Immature natural killer cell (primary cell): ENCODE measurements around the gene KIF13A. TPM values are rescaled to one million over a fixed set of nuclear protein-coding genes. Genes with fewer than 3 reads are reported as not detected.
"Not testable (repeated sequence)": the region's sequence is repeated elsewhere in the genome, so short reads cannot be mapped to it uniquely, and the experiment has no call there.

Source experiments
- DNase-seq, 3 donors: peaks; one replicate each; pipeline ENCODE4 v3.0.0; 2022; ENCODE audit warnings: mixed read lengths in 1 of 3
- H3K27ac Mint-ChIP-seq, 6 donors: one replicate each; pipeline ENCODE4 v1.8.0; 2020; ENCODE audit warnings: mixed read lengths in 6 of 6, mild to moderate bottlenecking in 5 of 6, inconsistent platforms in 4 of 6, moderate library complexity in 3 of 6
- H3K27me3 Mint-ChIP-seq, 3 donors: one replicate each; pipeline ENCODE4 v1.8.0; 2020 to 2021; ENCODE audit warnings: low read depth in 3 of 3, mild to moderate bottlenecking in 3 of 3, mixed read lengths in 3 of 3, moderate library complexity in 3 of 3, inconsistent platforms in 1 of 3
- H3K36me3 Mint-ChIP-seq, 3 donors: one replicate each; pipeline ENCODE4 v1.8.0; 2020; ENCODE audit warnings: mixed read lengths in 3 of 3, inconsistent platforms in 2 of 3, mild to moderate bottlenecking in 2 of 3
- H3K4me1 Mint-ChIP-seq, 2 donors: one replicate each; pipeline ENCODE4 v1.8.0; 2020; ENCODE audit warnings: inconsistent platforms in 2 of 2, mild to moderate bottlenecking in 2 of 2, mixed read lengths in 2 of 2, moderate library complexity in 1 of 2
- H3K4me3 Mint-ChIP-seq, 5 donors: one replicate each; pipeline ENCODE4 v1.8.0; 2020; ENCODE audit warnings: mild to moderate bottlenecking in 5 of 5, mixed read lengths in 5 of 5, inconsistent platforms in 3 of 5, moderate library complexity in 3 of 5
- H3K9me3 Mint-ChIP-seq, 6 donors: one replicate each; pipeline ENCODE4 v1.8.0; 2020; ENCODE audit warnings: mild to moderate bottlenecking in 6 of 6, mixed read lengths in 6 of 6, inconsistent platforms in 4 of 6, moderate library complexity in 3 of 6
- polyA plus RNA-seq, 3 donors: library from polyadenylated mRNA; unstranded; fragments of 300-500 nt; fragmentation: Illumina TruSeq; gene quantifications; one replicate each; pipeline ENCODE4 v1.2.3, GENCODE V29; 2021

Gene KIF13A
- polyA plus RNA-seq, 3 donors from 2014 or later = 0.50 to 1.1 (median 0.92) TPM

DNA sequence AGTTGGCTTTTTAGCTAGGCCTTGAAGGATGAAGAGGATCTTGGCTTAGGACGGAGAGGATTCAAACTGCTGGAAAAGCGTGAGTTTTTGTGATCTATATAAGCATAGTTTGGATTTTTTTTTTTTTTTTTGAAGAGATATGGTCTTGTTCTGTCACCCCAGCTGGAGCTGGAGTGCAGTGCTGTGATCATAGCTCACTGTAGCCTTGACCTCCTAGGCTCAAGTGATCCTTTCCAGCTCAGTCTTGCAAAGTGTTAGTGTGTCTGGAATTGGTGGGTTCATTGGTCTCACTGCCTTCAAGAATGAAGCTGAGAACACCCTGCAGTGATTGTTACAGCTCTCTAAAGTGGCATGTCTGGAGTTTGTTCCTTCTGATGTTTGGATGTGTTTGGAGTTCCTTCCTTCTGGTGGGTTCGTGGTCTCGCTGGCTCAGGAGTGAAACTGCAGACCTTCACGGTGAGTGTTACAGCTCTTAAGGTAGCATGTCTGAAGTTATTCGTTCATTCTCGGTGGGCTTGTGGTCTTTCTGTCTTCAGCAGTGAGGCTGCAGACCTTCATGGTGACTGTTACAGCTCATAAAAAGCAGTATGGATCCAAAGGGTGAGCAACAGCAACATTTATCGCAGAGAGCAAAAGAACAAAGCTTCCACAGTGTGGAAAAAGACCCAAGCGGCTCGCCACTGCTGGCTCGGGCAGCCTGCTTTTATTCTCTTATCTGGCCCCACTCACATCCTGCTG lies 243.2 kb downstream of the KIF13A start:
- no peak overlapping the region for H3K27ac Mint-ChIP-seq
- no peak for DNase-seq
- H3K9me3 Mint-ChIP-seq = peaks cover 0 to 3% (median under 1%) of the 10 kb centered on the region in 6 donors
- H3K27me3 Mint-ChIP-seq = peaks cover 2 to 3% (median 2%) of the 10 kb centered on the region in 3 donors
- peaks cover 0 to 9% (median 2%) of the 10 kb centered on the region in 3 donors for H3K36me3 Mint-ChIP-seq
- H3K4me1 Mint-ChIP-seq = no peaks in the 10 kb centered on the region
- no peak overlapping the region for H3K4me3 Mint-ChIP-seq

DNA sequence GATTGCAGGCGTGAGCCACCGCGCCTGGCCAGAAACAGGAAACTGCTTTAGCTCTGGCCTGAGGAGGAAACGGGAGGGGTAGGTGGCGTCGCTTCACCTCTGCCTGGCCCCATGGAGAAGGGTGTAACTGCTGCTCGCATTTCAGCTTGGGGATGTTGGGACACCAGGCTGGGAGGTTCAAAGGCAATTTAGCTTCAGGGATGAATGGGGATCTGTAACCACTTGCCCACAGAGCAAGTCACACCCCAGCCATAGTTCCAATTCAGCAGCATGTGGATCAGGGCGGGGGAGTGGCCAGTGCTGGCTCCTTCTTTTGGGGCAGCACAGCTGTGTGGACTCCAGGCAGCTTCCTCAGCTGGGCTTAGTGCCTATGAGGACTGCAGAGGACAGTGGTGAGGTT lies 245.9 kb downstream of the KIF13A start:
- Mint-ChIP-seq H3K4me1 (no peaks in the 10 kb centered on the region), H3K36me3 (peaks cover 11 to 21% (median 15%) of the 10 kb centered on the region in 3 donors), H3K9me3 (peaks cover 13 to 26% (median 17%) of the 10 kb centered on the region in 6 donors), H3K27ac (no peak overlapping the region), H3K4me3 (no peak overlapping the region), H3K27me3 (peaks cover 2 to 5% (median 2%) of the 10 kb centered on the region in 3 donors)
- DNase-seq = no peak

DNA sequence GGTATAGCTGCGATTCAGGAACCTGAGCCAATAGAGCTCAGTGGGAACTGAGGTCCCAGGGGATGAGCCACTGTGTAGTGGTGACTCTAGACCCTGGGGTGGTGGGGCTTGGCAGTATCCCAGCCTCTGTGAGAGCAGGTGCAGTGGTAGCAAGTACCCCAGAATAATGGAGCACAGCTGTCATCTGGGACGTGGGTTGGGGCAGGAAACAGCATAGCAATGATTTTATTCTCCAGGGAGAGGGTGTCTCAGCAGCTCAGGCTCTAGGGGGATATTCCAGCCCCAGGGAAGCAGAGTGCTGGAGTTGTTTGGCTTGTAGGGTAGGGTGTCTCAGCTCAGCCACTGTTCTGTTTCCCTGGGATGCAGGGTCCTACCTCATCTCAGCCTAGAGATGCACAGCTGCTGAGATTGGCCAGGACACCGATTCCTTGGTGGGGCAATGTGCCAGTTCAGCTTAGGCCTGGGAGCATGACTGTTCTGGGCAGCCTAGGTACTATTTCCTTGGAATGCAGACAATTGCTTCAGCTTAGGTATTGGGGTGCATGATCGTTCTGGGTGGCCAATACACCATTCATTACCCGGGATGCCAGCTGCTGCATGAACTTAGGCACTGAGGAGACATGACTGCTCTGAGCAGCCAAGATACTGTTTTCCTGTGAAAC lies 246.7 kb downstream of the KIF13A start:
- no peaks in the 10 kb centered on the region for H3K4me1 Mint-ChIP-seq
- H3K27ac Mint-ChIP-seq = no peak overlapping the region
- no peak for DNase-seq
- peaks cover 11 to 21% (median 15%) of the 10 kb centered on the region in 3 donors for H3K36me3 Mint-ChIP-seq
- peaks cover 2 to 5% (median 2%) of the 10 kb centered on the region in 3 donors for H3K27me3 Mint-ChIP-seq
- H3K4me3 Mint-ChIP-seq = no peak overlapping the region
- peaks cover 13 to 26% (median 17%) of the 10 kb centered on the region in 6 donors for H3K9me3 Mint-ChIP-seq

DNA sequence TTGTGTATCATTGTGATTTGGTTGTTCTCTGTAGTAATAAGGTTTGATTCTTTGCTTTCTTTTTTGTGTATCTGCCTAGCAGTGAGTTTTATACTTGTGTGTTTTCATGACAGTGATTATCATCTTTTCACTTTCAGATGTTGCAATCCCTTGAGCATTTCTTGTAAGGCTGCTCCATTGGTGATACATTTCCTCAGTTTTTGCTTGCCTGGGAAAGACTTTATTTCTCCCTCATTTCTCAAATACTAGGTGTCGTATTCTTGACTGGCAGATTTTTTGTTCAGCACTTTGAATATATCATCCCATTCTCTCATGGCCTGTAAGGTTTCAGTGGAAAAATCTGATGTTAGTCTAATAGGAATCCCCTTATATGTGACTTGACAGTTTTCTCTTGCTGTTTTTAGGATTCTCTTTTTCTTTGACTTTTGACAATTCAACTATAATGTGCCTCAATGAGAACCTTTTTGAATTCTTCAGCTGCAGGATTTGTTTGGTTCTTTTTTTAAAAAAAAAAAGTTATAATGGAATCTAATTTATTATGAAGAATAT lies 249.7 kb downstream of the KIF13A start:
- peaks cover 11 to 21% (median 15%) of the 10 kb centered on the region in 3 donors for H3K36me3 Mint-ChIP-seq
- no peaks in the 10 kb centered on the region for H3K4me1 Mint-ChIP-seq
- DNase-seq = no peak
- no peak overlapping the region for H3K4me3 Mint-ChIP-seq
- H3K27me3 Mint-ChIP-seq = peaks cover 0 to 5% (median 2%) of the 10 kb centered on the region in 3 donors
- H3K27ac Mint-ChIP-seq = no peak overlapping the region
- peaks cover 13 to 26% (median 17%) of the 10 kb centered on the region in 6 donors for H3K9me3 Mint-ChIP-seq

DNA sequence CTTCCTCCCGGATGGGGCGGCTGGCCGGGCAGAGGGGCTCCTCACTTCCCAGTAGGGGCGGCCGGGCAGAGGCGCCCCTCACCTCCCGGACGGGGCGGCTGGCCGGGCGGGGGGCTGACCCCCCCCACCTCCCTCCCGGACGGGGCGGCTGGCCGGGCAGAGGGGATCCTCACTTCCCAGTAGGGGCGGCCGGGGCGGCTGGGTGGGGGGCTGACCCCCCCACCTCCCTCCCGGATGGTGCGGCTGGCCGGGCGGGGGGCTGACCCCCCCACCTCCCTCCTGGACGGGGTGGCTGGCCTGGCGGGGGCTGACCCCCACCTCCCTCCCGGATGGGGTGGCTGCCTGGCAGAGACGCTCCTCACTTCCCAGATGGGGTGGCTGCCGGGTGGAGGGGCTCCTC lies 252.1 kb downstream of the KIF13A start:
- not testable (repeated sequence) for H3K4me3 Mint-ChIP-seq, H3K27ac Mint-ChIP-seq, H3K4me1 Mint-ChIP-seq, DNase-seq, H3K27me3 Mint-ChIP-seq
- Mint-ChIP-seq H3K36me3 (peaks cover 11 to 19% (median 15%) of the 10 kb centered on the region in 3 donors), H3K9me3 (peaks cover 13 to 26% (median 17%) of the 10 kb centered on the region in 6 donors)

DNA sequence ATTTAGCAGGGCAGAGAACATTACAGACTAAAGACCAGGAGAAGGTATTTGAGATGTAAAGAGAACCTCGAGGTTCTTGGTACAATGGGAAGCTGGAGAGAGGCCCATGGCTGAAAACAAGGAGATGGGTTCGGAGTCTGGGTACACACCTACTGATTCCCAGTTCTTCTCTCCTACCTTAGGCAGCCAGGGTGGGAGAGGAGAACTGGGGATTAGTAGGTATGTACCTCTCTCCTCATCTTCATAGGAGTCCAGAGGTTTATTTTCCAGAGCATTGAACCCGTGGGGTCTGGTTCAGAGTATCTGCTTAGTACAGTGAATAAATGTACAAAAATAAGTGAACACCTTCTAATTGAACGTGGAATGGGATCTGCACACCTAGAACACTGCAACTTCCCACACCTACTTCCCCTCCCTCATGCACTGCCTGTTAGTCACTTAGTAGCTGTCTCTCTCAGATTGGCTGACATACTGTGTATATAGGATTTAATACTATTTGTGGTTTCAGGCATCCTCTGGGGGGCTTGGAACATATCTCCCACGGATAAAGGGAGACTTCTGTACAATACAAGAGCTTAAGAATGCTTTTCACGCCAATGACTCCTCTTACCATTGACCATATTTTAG lies 257.2 kb downstream of the KIF13A start:
- no peaks in the 10 kb centered on the region for H3K36me3 Mint-ChIP-seq
- H3K4me3 Mint-ChIP-seq = no peak overlapping the region
- H3K9me3 Mint-ChIP-seq = no peaks in the 10 kb centered on the region
- no peak for DNase-seq
- H3K4me1 Mint-ChIP-seq = no peaks in the 10 kb centered on the region
- H3K27me3 Mint-ChIP-seq = peaks cover 0 to 2% (median 0%) of the 10 kb centered on the region in 3 donors
- no peak overlapping the region for H3K27ac Mint-ChIP-seq

DNA sequence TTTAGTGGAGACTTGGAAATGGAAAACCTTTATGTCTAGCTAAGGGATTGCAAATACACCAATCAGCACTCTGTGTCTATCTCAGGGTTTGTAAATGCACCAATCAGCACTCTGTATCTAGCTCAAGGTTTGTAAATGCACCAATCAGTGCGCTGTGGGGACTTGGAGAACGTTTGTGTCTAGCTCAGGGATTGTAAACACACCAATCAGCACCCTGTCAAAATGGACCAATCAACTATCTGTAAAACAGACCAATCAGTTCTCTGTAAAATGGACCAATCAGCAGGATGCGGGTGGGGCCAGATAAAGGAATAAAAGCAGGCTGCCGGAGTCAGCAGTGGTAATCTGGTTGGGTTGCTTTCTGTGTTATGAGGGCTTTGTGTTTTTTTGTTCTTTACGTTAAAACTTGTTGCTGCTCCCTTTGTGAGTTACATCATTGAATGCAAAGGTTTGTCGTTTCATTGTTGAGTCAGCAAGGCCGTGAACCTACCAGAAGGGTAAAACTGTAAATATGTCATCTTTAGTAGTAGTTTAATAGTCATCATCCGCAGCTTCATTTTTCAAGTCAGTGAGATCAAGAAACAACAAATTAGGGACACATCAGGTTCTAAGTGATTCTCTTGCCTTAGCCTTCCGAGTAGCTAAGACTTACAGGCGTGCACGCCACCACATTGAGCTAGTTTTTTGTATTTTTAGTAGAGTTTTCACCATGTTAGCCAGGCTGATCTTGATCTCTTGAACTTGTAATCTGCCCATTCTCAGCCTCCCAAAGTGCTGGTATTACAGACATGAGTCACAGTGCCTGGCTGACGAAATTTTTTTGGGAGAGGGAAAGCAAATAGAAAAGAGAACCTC lies 258.0 kb downstream of the KIF13A start:
- no peak overlapping the region for H3K27ac Mint-ChIP-seq
- H3K4me1 Mint-ChIP-seq = no peaks in the 10 kb centered on the region
- no peaks in the 10 kb centered on the region for H3K9me3 Mint-ChIP-seq
- peaks cover 0 to 2% (median 0%) of the 10 kb centered on the region in 3 donors for H3K27me3 Mint-ChIP-seq
- DNase-seq = no peak
- H3K36me3 Mint-ChIP-seq = no peaks in the 10 kb centered on the region
- H3K4me3 Mint-ChIP-seq = no peak overlapping the region

DNA sequence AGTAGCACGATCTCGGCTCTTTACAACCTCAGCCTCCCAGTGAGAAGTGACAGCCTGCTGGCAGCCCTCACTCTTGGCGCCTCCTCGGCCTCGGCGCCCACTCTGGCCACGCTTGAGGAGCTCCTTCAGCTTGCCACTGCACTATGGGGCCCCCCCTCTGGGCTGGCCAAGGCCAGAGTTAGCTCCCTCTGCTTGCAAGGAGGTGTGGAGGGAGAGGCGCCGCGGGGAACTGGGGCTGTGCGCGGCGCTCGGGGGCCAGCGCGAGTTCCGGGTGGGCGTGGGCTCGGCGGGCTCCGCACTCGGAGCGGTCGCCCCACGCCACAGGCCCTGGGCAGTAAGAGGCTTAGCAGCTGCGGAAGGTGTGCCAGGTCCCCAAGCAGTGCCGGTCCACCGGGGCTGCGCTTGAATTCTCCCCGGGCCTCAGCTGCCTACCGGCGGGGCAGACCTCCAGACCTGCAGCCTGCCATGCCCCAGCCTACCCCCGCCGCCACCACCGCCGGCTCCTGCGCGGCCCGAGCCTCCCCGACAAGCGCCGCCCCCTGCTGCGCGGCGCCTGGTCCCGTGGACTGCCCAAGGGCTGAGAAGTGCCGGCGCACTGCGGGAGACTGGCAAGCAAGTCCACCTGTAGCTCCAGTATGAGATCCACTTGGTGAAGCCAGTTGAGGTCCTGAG lies 258.7 kb downstream of the KIF13A start:
- H3K9me3 Mint-ChIP-seq = no peaks in the 10 kb centered on the region
- no peaks in the 10 kb centered on the region for H3K36me3 Mint-ChIP-seq
- H3K27me3 Mint-ChIP-seq = peaks cover 0 to 2% (median 0%) of the 10 kb centered on the region in 3 donors
- H3K4me3 Mint-ChIP-seq = no peak overlapping the region
- no peak for DNase-seq
- H3K4me1 Mint-ChIP-seq = no peaks in the 10 kb centered on the region
- H3K27ac Mint-ChIP-seq = no peak overlapping the region

DNA sequence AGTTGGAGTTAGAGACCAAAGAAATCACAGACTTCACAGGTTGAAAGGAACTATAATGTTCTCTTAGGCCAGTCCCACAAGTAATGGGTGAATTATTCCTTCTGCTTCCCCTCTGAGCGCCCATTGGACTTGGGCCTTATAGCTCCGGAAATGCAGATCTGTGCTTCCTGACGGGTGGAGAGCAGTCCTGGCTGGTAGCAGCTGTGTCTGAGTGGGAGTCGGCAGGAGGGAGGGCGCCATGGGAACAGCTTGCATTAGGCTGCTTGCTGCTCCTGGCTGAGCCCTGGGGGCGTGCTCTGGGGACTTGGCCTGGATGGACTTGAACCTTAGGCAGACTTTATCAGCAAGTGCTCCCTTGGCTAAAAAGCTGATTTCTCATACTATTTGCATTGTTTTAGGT lies 262.4 kb downstream of the KIF13A start:
- no peak for DNase-seq
- H3K27me3 Mint-ChIP-seq = peaks cover 0 to 3% (median 2%) of the 10 kb centered on the region in 3 donors
- H3K36me3 Mint-ChIP-seq = no peaks in the 10 kb centered on the region
- H3K4me3 Mint-ChIP-seq = no peak overlapping the region
- H3K4me1 Mint-ChIP-seq = no peaks in the 10 kb centered on the region
- H3K27ac Mint-ChIP-seq = no peak overlapping the region
- H3K9me3 Mint-ChIP-seq = no peaks in the 10 kb centered on the region

DNA sequence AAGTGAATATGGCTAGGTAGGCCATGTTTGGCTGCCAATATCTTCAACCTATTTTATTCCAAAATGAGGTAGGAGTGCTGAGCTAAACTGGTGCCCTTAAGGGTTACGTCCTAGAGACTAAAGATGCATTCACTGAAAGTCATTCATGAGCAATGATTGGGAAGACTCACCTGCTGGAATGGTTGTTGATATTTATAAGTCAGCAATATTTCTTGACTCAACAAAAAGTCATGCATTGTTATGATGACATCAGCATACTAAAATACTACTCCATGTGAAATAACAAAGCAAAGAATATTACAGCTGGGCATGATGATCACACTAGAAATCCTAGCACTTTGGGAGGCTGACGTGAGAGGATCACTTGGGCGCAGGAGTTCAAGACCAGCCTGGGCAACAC lies 263.1 kb downstream of the KIF13A start:
- no peak for DNase-seq
- H3K9me3 Mint-ChIP-seq = no peaks in the 10 kb centered on the region
- H3K36me3 Mint-ChIP-seq = no peaks in the 10 kb centered on the region
- no peak overlapping the region for H3K27ac Mint-ChIP-seq
- no peak overlapping the region for H3K4me3 Mint-ChIP-seq
- H3K27me3 Mint-ChIP-seq = peaks cover 0 to 5% (median 2%) of the 10 kb centered on the region in 3 donors
- H3K4me1 Mint-ChIP-seq = no peaks in the 10 kb centered on the region

DNA sequence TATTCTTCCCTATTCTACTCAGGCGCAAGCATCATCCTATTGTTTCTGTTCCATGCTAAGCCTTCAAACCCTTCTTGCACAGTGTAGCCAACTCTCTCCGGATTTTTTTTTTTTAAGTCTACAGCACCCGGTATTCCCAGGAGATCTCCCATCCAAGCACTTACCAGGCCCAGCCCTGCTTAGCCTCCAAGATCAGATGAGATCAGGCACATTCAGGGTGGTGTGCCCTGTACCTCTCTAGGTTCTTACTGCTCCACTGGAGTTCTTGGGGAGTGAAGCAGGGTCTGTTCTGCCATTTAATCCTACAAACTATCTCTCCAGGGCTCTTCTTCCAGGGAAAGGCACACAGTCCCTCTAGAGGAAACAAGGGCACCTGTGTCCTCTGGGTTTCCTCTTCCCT lies 265.8 kb downstream of the KIF13A start:
- no peaks in the 10 kb centered on the region for H3K9me3 Mint-ChIP-seq
- H3K27ac Mint-ChIP-seq = no peak overlapping the region
- no peak overlapping the region for H3K4me3 Mint-ChIP-seq
- peaks cover 0 to 5% (median 0%) of the 10 kb centered on the region in 3 donors for H3K27me3 Mint-ChIP-seq
- DNase-seq = no peak
- H3K4me1 Mint-ChIP-seq = no peaks in the 10 kb centered on the region
- H3K36me3 Mint-ChIP-seq = no peaks in the 10 kb centered on the region

DNA sequence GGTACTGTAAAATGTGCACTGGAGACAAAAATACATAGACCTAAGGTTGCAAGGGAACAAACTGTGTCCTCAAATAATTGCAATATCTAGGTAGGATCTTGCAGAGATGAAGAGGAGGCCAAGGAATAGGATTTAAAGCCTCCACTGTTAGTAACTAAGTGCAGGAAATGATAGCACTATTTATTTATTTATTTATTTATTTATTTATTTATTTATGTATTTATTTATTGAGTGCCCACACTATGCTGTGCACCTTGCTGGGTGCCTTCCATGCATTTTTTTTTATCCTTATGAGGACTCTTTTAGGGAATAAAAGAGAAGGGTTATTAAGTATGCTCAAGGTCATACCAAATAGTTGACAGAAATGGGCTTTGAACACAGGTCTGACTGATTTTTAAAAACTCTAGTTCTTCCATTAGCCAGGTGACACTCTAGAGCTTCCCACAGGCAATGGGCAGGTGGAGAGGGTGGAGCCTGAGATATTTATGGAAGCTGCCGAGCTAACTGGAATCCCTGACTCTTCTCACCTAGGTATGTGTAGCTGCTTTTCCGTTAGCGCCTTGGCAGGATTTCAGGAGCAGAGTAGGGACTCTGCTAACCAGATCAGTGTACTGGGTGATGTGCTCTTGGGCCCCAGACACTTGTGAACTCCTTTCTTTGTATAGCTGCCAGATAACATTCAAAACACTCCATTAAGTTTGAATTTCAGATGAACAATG lies 268.0 kb downstream of the KIF13A start:
- H3K27me3 Mint-ChIP-seq = peaks cover 0 to 5% (median 2%) of the 10 kb centered on the region in 3 donors
- DNase-seq = no peak
- H3K9me3 Mint-ChIP-seq = no peaks in the 10 kb centered on the region
- no peak overlapping the region for H3K27ac Mint-ChIP-seq
- H3K4me1 Mint-ChIP-seq = peaks cover 9 to 11% of the 10 kb centered on the region in 2 donors
- H3K4me3 Mint-ChIP-seq = no peak overlapping the region
- no peaks in the 10 kb centered on the region for H3K36me3 Mint-ChIP-seq
